Lower lobe of right lung (tissue), 2 donors: ENCODE data around the gene NKX1-1. TPM values are rescaled to one million over a fixed set of nuclear protein-coding genes. Genes with fewer than 3 reads are reported as not detected.

Experiments used
- ATAC-seq, 2 donors: fragments of 200-7000 bp; cut with Tn5 transposase; one replicate each; pipeline ENCODE4 v1.9.1; 2020 to 2022; ENCODE audit warnings: mild to moderate bottlenecking in 2 of 2, moderate library complexity in 2 of 2
- DNase-seq: peaks from one replicate; pipeline ENCODE4 v3.0.0-alpha.2; 2020
- H3K27ac ChIP-seq: fragments of 200-600 bp; one replicate; pipeline ENCODE4 v1.8.0; 2022
- H3K27me3 ChIP-seq: fragments of 200-600 bp; one replicate; pipeline ENCODE4 v1.8.0; 2022; ENCODE audit warnings: low read depth
- H3K36me3 ChIP-seq: fragments of 200-600 bp; one replicate; pipeline ENCODE4 v1.8.0; 2022; ENCODE audit warnings: mild to moderate bottlenecking
- H3K4me1 ChIP-seq: fragments of 200-600 bp; one replicate; pipeline ENCODE4 v1.8.0; 2022
- H3K4me3 ChIP-seq: fragments of 200-600 bp; one replicate; pipeline ENCODE4 v1.8.0; 2022; ENCODE audit warnings: mild to moderate bottlenecking
- H3K9me3 ChIP-seq: fragments of 200-600 bp; one replicate; pipeline ENCODE4 v1.8.0; 2022
- intact Hi-C: fragments of 100-400 bp; cut with DNase I; formaldehyde crosslinking; loops from one replicate; pipeline ENCODE4 v1.11.0; 2022
- total RNA-seq: library from RNA; stranded (reverse); fragmentation: NEBNext Ultra II Directional; extraction: Animal tissue kit (Norgen Biotek cat#: 25700); gene quantifications from one replicate; pipeline ENCODE4 v1.2.1, GENCODE V29; 2021
- TF ChIP-seq, protein P1 (sequence below): fragments of 200-600 bp; IDR thresholded peaks from one replicate; pipeline ENCODE4 v1.8.0; 2022; ENCODE audit warnings: antibody characterized with exemption, mild to moderate bottlenecking
- donor health status: DM: no; HTN: yes; CAD: no; lungs with severe emphysema.

NKX1-1 gene
- total RNA-seq, 1 donor from 2014 or later, result not detected

DNA sequence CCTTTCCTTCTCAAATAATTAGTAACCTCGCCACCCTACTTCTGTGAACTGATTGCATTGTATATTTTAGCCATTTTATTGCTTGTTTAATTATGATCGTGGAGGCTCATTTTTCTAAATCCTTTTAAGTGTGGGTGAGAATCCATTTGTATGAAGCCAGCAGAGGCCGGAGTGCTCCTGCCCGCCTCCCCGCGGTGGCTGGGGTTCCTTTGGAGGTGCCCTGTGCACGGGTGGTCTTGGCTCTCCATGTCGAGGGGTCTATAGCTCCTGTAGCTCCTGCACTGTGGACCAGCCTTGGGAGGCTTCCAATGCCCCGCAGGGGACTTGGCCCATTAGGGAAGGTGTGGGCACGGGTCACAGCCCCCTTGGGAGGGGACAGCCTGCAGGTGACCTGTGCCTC is 44.2 kb downstream of the NKX1-1 start:
- peaks cover 13% of the 10 kb centered on the region for H3K4me1 ChIP-seq
- no peaks in the 10 kb centered on the region for H3K27me3 ChIP-seq
- no peak overlapping the region for H3K27ac ChIP-seq
- no peaks in the 10 kb centered on the region for H3K9me3 ChIP-seq
- no peak overlapping the region for H3K4me3 ChIP-seq
- TF ChIP-seq, protein P1, sequence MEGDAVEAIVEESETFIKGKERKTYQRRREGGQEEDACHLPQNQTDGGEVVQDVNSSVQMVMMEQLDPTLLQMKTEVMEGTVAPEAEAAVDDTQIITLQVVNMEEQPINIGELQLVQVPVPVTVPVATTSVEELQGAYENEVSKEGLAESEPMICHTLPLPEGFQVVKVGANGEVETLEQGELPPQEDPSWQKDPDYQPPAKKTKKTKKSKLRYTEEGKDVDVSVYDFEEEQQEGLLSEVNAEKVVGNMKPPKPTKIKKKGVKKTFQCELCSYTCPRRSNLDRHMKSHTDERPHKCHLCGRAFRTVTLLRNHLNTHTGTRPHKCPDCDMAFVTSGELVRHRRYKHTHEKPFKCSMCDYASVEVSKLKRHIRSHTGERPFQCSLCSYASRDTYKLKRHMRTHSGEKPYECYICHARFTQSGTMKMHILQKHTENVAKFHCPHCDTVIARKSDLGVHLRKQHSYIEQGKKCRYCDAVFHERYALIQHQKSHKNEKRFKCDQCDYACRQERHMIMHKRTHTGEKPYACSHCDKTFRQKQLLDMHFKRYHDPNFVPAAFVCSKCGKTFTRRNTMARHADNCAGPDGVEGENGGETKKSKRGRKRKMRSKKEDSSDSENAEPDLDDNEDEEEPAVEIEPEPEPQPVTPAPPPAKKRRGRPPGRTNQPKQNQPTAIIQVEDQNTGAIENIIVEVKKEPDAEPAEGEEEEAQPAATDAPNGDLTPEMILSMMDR, result no peak
- ATAC-seq (no peak), DNase-seq (no peak)
- peaks cover 63% of the 10 kb centered on the region for H3K36me3 ChIP-seq
- intact Hi-C loops, result no loop called here

DNA sequence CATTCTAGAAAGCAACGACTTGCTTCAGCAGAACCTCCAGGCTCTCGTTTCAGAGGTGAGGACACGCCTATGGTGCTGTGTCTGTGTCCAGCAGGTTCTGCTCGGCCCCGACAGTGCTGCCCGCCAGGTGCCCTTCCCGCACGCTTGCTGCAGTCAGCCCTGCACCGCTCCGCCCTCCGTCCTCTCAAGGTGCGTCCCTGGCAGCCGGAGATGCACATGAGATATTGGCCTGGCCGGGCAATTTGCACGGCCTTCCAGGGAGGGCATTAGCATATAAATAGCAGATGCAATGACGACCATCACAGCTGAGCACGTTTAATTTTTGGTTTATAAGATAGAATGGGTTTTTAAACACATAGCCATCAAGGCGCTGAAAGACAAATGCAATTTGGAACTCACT is 44.8 kb downstream of the NKX1-1 start:
- no peak for DNase-seq
- intact Hi-C loops, result no loop called here
- Histone ChIP-seq H3K27me3 (no peaks in the 10 kb centered on the region), H3K9me3 (no peaks in the 10 kb centered on the region), H3K4me1 (peaks cover 13% of the 10 kb centered on the region), H3K4me3 (no peak overlapping the region), H3K27ac (no peak overlapping the region), H3K36me3 (peaks cover 61% of the 10 kb centered on the region)
- TF ChIP-seq, protein P1, result no peak
- no peak for ATAC-seq

DNA sequence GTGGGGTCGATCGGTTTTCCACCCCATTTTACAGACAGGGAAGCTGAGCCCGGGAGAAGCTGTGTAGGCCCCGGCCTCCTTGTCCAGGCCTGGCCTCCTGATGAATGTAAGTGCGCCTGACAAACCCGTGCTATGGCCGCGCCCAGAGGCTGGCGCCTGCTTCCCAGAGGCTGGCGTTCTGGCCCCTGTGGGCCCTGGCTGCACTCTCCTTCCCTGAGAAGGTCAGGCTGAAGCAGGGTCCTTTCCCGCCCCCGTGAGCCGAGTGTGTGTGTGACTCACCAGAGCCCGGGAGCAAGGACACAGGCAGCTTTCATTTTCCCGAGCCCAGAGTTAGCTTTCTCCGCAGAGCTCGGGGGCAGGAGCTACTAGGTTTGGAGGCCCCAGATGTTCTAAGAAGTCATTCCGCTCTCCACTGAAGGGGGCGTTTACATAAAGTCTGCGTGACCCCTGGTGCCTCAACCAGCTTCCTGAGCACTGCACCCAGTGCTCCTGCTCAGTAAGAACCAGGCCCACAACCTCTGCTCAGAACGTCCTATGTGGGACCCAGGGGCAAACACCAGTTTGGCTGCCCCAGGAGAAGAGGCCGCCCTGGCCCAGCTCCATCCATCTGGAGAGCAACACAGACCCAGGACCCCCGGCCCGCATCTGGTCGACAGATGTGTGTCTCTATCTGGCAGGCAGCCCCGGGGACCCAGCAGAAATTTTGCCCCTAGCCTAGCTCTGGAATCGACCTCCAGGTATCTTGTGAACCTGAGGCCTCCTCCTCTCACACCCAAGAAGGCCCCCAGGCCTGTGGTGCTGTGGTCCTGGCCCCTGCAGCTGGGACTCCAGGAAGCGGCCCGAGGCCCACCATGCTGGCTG is 45.6 kb downstream of the NKX1-1 start:
- intact Hi-C loops, result no loop called here
- H3K27ac ChIP-seq, result no peak overlapping the region
- TF ChIP-seq, protein P1, result no peak
- DNase-seq, result no peak
- no peak for ATAC-seq
- peaks cover 11% of the 10 kb centered on the region for H3K4me1 ChIP-seq
- no peak overlapping the region for H3K4me3 ChIP-seq
- no peaks in the 10 kb centered on the region for H3K27me3 ChIP-seq
- H3K36me3 ChIP-seq, result peaks cover 60% of the 10 kb centered on the region
- no peaks in the 10 kb centered on the region for H3K9me3 ChIP-seq

DNA sequence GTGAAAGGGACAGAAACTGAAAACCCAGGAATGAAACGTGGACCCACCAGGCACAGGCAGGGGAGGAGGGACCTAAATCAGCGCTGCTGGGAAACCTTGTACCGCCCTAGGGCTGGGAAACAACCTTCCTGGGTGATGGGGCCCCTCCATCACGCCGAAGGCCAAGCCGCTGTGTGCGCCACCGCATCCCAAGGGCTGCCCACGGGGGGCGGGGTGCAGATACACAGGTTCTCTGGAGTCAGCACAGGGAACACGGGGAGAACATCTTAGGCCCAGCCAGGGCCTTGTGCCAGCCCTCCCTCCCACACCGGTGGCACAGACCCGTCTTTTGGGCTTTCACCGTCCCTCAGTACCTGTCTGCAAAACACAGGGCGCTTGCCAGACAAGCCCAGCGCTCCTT is 46.3 kb downstream of the NKX1-1 start:
- Histone ChIP-seq H3K4me1 (peaks cover 4% of the 10 kb centered on the region), H3K9me3 (no peaks in the 10 kb centered on the region), H3K27ac (no peak overlapping the region), H3K36me3 (peaks cover 67% of the 10 kb centered on the region), H3K27me3 (no peaks in the 10 kb centered on the region), H3K4me3 (no peak overlapping the region)
- DNase-seq (no peak), ATAC-seq (no peak)
- TF ChIP-seq, protein P1, result no peak
- intact Hi-C loops, result no loop called here

DNA sequence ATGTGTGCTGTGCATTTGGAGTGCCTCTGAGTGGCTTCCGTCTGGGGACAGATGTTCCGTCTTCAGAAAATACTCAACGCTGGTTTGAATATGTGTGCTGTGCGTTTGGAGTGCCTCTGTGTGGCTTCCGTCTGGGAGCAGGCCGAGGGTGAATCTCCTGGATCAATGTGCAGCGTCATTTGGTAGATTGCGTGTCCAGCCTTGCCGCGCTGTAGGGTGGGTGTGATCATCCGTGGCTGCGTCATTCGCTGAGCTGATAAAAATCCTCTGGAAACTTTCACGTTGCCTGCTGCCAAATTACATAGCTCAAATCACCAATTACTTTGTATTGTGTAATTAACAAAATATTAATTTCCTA is 47.1 kb downstream of the NKX1-1 start:
- no peaks in the 10 kb centered on the region for H3K27me3 ChIP-seq
- peaks cover 76% of the 10 kb centered on the region for H3K36me3 ChIP-seq
- no peak for DNase-seq
- H3K27ac ChIP-seq, result no peak overlapping the region
- H3K9me3 ChIP-seq, result no peaks in the 10 kb centered on the region
- no peaks in the 10 kb centered on the region for H3K4me1 ChIP-seq
- intact Hi-C loops, result no loop called here
- no peak for ATAC-seq
- TF ChIP-seq, protein P1, result no peak
- H3K4me3 ChIP-seq, result no peak overlapping the region
